Transverse colon (tissue), 4 donors: ENCODE data around the gene GRAMD2B. TPM values are rescaled to one million over a fixed set of nuclear protein-coding genes. Genes with fewer than 3 reads are reported as not detected.

ENCODE experiments used
- DNase-seq: peaks from one replicate; pipeline ENCODE4 v3.0.0-alpha.2; 2019
- H3K27ac ChIP-seq, 4 donors: fragments of 200-600 bp; sonication (generic); 2 replicates each; pipeline ENCODE4 v1.5.1; 2016 to 2018; ENCODE audit warnings: inconsistent platforms in 4 of 4
- H3K27me3 ChIP-seq: fragments of 200-600 bp; sonication (generic); 2 replicates; pipeline ENCODE4 v1.5.1; 2017; ENCODE audit warnings: inconsistent platforms
- H3K36me3 ChIP-seq, 4 donors: fragments of 200-600 bp; sonication (generic); 2 replicates each; pipeline ENCODE4 v1.5.1; 2017 to 2019; ENCODE audit warnings: inconsistent platforms in 4 of 4
- H3K4me1 ChIP-seq, 4 donors: fragments of 200-600 bp; sonication (generic); 2 replicates each; pipeline ENCODE4 v1.5.1; 2017 to 2020; ENCODE audit warnings: inconsistent platforms in 4 of 4
- H3K4me3 ChIP-seq, 4 donors: fragments of 200-600 bp; sonication (generic); 1 replicate in 1 of 4; 2 replicates in 3 of 4; pipeline versions ENCODE4 v1.5.1 to v1.6.1; 2017 to 2019; ENCODE audit warnings: inconsistent platforms in 4 of 4
- H3K9me3 ChIP-seq, 2 donors: fragments of 200-600 bp; sonication (generic); 2 replicates each; pipeline ENCODE4 v1.5.1; 2017 to 2019; ENCODE audit warnings: inconsistent platforms in 2 of 2
- EP300 ChIP-seq: sonication (generic); formaldehyde crosslinking; IDR thresholded peaks from one replicate; pipeline ENCODE4 v1.6.1; 2017; ENCODE audit warnings: antibody characterized with exemption, low read depth
- POLR2A ChIP-seq: fragments of 450-650 bp; IDR thresholded peaks from one replicate; pipeline ENCODE4 v1.6.1; 2016; ENCODE audit warnings: antibody characterized with exemption, mild to moderate bottlenecking, moderate library complexity
- POLR2AphosphoS5 ChIP-seq, 3 donors: sonication (generic); formaldehyde crosslinking; IDR thresholded peaks; one replicate each; pipeline ENCODE4 v1.6.1; 2016; ENCODE audit warnings: antibody characterized with exemption in 3 of 3
- WGBS, 2 donors: methylation state at CpG; one replicate each; pipeline ENCODE4 v1.1.5; 2018; ENCODE audit warnings: low coverage in 1 of 2; 5-methylcytosine and 5-hydroxymethylcytosine counted together
- in situ Hi-C, 4 donors: fragments of 200-750 bp; cut with MboI; loops; one replicate each; pipeline versions ENCODE4 v1.15.0 to v1.15.1; 2017; ENCODE audit warnings: low sequenced_read_pairs in 3 of 4, low pct_ligation_motif_present in 1 of 4, low pct_unique_long_range_greater_than_20kb in 1 of 4
- intact Hi-C: fragments of 100-400 bp; cut with DNase I; formaldehyde crosslinking; loops from one replicate; pipeline ENCODE4 v1.15.1; 2023; ENCODE audit warnings: low total_unique reads
- total RNA-seq, 4 donors: library from RNA; depleted of rRNA; stranded (reverse); fragments of >200 nt; gene quantifications; one replicate each; pipeline ENCODE4 v1.1.0, GENCODE V29; 2016
- TF ChIP-seq, protein P1 (sequence below), 5 experiments: fragments of 200-600 bp in 3 of 5; fragments of 450-650 bp in 2 of 5; sonication (generic) in 3 of 5; IDR thresholded peaks; 1 replicate in 2 of 5; 2 replicates in 3 of 5; pipeline ENCODE4 v1.5.1; 2016 to 2017; ENCODE audit warnings: antibody characterized with exemption in 5 of 5, inconsistent platforms in 3 of 5, mild to moderate bottlenecking in 2 of 5, moderate library complexity in 1 of 5

Gene GRAMD2B
- total RNA-seq, 4 donors from 2014 or later, result 93.9 to 191 (median 161) TPM

DNA sequence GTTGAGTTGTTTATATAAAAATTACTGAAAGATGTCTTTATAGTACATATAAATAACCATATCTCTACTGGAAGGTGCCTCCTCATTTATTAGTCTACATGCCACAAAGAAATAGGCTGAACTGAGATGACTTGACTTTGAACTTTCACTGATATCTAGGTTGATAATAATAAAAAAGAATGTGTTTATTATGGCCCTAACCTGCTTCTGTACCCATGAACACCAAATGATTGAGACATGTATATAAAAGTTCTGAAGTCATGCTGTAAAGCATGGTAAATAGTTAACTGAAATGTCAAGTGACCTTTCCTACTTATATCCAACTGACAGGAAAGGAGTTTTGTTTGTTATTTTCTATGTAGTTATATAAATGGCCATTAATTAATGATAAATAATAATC is 33.2 kb upstream of the GRAMD2B start:
- Histone ChIP-seq H3K36me3 (no peaks in the 10 kb centered on the region), H3K9me3 (no peaks in the 10 kb centered on the region), H3K27ac (peak overlapping the region; percentile 61 to 74 (median 64)), H3K4me3 (no peak overlapping the region), H3K4me1 (peaks cover 10 to 56% (median 42%) of the 10 kb centered on the region in 4 donors), H3K27me3 (no peaks in the 10 kb centered on the region)
- intact Hi-C loops (no loop called here), in situ Hi-C loops (no loop called here)
- no peak for DNase-seq
- TF ChIP-seq, protein P1, sequence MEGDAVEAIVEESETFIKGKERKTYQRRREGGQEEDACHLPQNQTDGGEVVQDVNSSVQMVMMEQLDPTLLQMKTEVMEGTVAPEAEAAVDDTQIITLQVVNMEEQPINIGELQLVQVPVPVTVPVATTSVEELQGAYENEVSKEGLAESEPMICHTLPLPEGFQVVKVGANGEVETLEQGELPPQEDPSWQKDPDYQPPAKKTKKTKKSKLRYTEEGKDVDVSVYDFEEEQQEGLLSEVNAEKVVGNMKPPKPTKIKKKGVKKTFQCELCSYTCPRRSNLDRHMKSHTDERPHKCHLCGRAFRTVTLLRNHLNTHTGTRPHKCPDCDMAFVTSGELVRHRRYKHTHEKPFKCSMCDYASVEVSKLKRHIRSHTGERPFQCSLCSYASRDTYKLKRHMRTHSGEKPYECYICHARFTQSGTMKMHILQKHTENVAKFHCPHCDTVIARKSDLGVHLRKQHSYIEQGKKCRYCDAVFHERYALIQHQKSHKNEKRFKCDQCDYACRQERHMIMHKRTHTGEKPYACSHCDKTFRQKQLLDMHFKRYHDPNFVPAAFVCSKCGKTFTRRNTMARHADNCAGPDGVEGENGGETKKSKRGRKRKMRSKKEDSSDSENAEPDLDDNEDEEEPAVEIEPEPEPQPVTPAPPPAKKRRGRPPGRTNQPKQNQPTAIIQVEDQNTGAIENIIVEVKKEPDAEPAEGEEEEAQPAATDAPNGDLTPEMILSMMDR (IDR thresholded peaks at IDR 0.05), result no peak
- TF ChIP-seq POLR2AphosphoS5 (IDR thresholded peaks at IDR 0.05), result peak in 1 of 3 donors; percentile 19

DNA sequence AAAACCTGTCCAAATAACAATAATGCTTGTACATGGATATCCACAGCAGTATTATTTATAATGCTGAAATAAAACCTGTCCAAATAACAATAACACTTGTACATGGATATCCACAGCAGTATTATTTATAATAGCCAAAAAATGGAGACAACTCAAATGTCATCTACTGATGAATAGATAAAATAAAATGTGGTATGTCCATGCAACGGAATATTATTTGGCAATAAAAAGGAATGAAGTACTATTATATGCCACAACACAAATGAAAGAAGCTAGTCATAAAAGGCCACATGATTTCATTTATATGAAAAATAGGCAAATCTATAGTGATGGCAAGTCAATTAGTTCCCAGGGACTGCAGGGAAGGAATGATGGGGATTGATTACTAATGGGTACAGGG is 31.8 kb upstream of the GRAMD2B start:
- no peaks in the 10 kb centered on the region for H3K36me3 ChIP-seq
- H3K27ac ChIP-seq, result no peak overlapping the region
- peaks cover 5 to 43% (median 30%) of the 10 kb centered on the region in 4 donors for H3K4me1 ChIP-seq
- H3K4me3 ChIP-seq, result no peak overlapping the region
- WGBS, 2 donors, result 83 to 87% methylated on average over 1 of the region's 1 CpG
- no peak for DNase-seq
- TF ChIP-seq EP300 (no peak), POLR2A (no peak), POLR2AphosphoS5 (IDR thresholded peaks at IDR 0.05) (no peak)
- TF ChIP-seq, protein P1 (IDR thresholded peaks at IDR 0.05), result no peak
- in situ Hi-C loops (no loop called here), intact Hi-C loops (no loop called here)
- H3K9me3 ChIP-seq, result no peaks in the 10 kb centered on the region
- H3K27me3 ChIP-seq, result no peaks in the 10 kb centered on the region

DNA sequence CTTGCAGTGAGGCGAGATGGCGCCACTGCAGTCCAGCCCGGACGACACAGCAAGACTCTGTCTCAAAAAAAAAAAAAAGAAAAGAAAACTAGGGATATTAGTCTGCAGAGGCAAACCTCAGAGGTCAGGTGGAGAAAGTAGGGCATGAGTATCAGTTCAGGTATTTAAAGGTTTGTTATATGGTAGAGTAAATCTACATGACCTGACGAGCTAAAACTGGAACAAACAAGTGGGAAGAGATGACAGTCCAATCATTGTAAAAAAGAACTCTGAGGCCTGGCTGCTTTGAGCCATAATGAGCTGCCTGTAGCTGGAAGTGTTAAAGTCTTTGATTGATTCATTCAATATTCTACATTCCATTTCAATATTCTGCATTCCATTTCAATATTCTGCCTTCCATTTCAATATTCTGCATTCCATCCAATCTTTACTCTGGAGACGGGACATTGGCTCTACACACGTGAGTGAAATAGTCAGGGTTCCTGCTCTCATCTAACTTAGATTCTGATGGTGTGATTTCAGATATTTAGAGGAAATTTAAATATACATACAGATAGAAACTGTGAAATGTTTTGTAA is 28.9 kb upstream of the GRAMD2B start:
- WGBS, 2 donors, result 70 to 74% methylated on average over 7 of the region's 7 CpGs
- intact Hi-C loops, result no loop called here

GRCh38 chr5:126395198-126395597 is 28.0 kb upstream of the GRAMD2B start:
- peak overlapping the region in 1 of 4 donors; percentile 24 for H3K27ac ChIP-seq
- DNase-seq, result no peak
- no peak overlapping the region for H3K4me3 ChIP-seq
- in situ Hi-C loops (no loop called here), intact Hi-C loops (no loop called here)
- peaks cover 0 to 10% (median 4%) of the 10 kb centered on the region in 4 donors for H3K4me1 ChIP-seq
- H3K27me3 ChIP-seq, result no peaks in the 10 kb centered on the region
- 69 to 90% methylated on average over 2 of the region's 2 CpGs for WGBS, 2 donors
- H3K9me3 ChIP-seq, result peaks cover 6 to 8% of the 10 kb centered on the region in 2 donors
- peaks cover 0 to 6% (median 0%) of the 10 kb centered on the region in 4 donors for H3K36me3 ChIP-seq
- TF ChIP-seq EP300 (no peak), POLR2AphosphoS5 (IDR thresholded peaks at IDR 0.05) (no peak), POLR2A (no peak)
- TF ChIP-seq, protein P1 (IDR thresholded peaks at IDR 0.05), result no peak

More for the DNA sequence above, 28.9 kb upstream of the GRAMD2B start:
- Histone ChIP-seq H3K4me3 (no peak overlapping the region), H3K27me3 (no peaks in the 10 kb centered on the region), H3K9me3 (peaks cover 0 to 6% of the 10 kb centered on the region in 2 donors), H3K27ac (peak overlapping the region in 1 of 4 donors; percentile 24), H3K36me3 (no peaks in the 10 kb centered on the region), H3K4me1 (peaks cover 0 to 19% (median 9%) of the 10 kb centered on the region in 4 donors)
- DNase-seq, result no peak
- TF ChIP-seq, protein P1 (IDR thresholded peaks at IDR 0.05), result no peak
- no peak for TF ChIP-seq POLR2AphosphoS5 (IDR thresholded peaks at IDR 0.05)
- TF ChIP-seq POLR2A, result no peak
- no peak for TF ChIP-seq EP300
- in situ Hi-C loops, result no loop called here
